Stimulated activated CD4-positive, alpha-beta T cell treated with anti-CD3 and anti-CD28 coated beads, TNF-alpha, amount 100 ng/mL, for 4 hours (primary cell): Measurements from ENCODE around the gene PLIN4.
A peak's percentile ranks its signal among the peaks of the same experiment; 100 is the strongest.

ENCODE experiments used
- DNase-seq, 3 experiments: peaks; one replicate each; pipeline ENCODE4 v3.0.0-alpha.2; 2020; ENCODE audit warnings: low read depth in 3 of 3

Gene PLIN4

DNA sequence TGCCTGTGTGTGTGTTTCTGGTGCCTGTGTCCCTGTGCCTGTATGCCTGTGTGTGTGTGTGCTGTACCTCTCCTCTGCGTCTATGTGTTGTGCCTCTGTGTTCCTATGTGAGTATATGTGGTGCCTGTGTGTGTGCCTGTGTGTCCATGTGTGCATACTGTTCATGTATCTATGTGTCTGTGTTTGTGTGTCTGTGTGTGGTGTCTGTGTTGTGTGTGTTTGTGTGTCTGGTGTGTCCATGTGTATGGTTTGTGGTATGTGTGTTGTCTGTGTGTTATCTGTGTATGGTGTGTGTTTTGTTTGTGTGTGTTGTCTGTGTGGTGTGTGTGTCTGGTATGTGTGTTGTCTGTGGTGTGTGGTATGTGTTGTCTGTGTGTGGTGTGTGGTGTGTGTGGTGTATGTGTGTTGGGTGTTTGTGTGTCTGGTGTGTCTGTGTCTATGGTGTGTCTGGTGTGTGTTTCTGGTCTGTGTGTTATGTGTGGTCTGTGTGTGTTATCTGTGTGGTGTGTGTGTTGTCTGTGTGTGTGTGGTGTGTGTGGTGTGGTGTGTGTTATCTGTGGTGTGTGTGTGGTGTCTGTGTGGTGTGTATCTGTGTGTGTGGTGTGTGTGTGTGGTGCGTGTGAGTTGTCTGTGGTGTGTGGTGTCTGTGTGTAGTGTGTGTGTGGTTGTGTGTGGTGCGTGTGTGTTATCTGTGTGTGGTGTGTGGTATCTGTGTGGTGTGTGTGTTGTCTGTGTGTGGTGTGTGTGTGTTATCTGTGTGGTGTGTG lies 25.8 kb downstream of the PLIN4 start:
- DNase-seq = no peak

DNA sequence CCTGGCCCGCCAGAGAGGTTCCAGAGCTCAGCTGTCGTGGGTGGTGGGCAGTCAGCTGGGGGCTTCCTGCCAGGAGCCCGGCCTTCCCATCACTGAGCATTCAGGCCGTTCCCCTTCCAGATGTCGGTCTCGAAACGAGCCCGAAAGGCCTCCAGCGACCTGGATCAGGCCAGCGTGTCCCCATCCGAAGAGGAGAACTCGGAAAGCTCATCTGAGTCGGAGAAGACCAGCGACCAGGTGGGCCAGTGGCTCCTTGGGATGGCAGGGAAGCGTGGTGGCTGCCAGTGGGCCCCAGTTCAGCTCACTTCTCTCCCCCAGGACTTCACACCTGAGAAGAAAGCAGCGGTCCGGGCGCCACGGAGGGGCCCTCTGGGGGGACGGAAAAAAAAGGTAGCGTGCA lies 26.8 kb downstream of the PLIN4 start:
- no peak for DNase-seq

DNA sequence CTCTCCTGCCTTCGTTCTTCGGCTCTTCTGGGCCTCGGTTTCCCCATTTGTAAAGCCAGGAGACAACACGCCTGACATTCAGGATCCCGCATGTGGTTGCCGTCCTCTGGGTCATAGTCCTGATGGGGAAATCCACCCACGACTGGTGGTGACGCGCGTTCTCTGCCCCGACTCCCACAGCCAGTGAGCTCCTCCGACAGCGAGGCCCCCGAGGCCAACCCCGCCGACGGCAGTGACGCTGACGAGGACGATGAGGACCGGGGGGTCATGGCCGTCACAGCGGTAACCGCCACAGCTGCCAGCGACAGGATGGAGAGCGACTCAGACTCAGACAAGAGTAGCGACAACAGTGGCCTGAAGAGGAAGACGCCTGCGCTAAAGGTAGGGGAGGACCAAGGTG lies 29.8 kb downstream of the PLIN4 start:
- DNase-seq = no peak

DNA sequence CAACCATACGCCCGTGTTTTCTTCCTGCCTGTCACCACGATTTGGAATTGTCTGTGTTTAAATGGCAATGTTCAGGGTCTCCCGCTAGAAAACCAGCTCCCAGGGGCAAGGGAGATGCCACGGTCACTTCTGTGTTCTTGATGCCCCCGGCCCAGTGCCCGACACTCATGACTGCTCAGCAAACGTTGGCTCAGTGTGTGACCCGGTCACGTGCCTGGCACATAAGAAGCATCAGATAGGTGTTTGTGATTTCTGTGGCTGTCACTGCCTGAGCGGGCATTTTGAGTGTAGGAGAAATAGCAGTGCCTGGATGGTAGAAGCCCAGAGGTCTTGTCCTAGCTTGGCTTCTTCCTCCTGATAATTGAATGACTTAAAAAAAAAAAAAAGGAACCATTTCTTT lies 30.7 kb downstream of the PLIN4 start:
- DNase-seq = no peak

DNA sequence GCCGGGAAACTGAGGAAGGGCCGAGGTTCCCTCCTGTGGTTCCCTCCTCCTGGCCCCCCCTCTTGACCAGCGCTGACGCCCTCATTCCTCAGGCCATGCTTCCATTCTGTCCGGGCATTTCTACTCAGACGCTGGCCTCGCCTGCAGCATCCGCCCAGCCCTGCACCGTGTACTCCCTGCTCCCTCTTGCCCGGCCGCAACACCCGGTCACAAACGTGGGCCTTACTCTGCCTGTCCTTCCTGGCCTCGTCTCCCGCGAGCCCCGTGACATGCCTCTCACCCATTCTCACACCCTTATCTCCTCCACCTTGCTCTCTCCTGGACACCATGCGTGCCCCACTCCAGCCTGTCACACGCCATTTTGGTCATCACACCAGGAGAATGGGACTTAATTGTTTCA lies 34.9 kb downstream of the PLIN4 start:
- DNase-seq = no peak

DNA sequence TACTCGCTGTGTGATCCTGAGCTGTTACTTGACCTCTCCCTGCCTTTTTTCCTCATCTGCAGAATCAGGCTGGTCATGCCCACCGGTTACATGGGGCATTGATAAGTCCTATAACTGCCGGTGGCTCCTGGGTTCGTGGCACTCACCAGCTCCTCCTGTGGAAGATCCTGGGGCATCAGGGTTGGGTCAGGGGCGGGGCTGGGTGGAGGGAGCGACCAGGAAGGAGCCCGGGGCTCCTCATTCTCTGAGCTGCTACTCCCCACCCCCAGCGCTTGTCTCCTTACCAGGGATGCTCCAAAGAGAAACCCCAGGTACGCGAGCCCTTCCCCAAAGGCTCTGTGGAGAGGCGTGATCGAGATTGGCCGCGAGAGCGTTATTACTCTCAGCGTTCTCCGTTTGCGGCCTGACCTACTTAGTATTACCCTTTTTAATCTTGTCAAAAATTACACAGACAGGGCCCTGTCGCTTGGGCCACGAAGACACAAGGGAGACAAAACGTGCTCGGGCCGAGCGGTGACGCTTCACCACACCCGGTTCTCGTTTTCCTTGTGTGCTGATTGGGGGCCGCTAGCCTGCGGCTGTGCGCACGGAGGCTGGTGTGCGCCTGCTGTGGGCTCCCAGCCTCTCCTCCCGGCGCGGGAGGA lies 35.4 kb downstream of the PLIN4 start:
- no peak for DNase-seq

DNA sequence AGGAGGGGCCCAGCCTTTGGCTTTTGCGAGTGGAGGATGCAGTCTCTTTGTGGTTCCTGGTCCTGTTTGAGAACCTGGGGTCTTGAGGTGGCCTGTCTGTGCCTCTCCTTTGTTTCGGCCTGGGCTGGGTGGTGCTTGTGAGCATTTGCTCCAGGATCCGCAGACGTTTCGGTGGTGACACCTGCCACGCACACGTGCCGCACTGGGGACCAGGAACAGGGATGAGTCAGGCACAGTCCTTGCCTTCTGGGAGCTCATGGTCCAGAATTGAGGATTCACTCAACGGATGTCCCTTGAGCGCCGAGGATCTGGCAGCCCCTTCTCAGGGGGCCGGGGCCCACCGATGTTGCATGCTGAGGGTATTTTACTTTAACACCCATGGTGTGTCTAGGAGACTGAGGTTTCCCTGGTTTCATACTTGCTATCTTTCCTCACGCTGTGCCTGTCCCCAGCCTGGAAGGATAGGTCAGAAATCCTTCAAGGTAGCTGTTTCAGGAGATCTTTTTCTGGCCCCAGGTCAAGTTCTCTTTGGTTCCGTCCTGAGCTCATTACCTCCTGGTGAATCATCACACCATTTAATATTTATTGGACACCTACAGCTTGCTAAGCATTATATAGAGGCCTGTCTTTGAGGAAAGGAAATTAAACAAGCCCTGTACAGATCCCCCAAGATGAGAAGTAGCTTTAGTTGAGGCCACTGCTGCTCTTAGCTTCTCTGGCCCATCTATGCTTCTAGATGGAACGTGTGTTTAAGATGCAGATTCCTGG lies 41.1 kb downstream of the PLIN4 start:
- no peak for DNase-seq

DNA sequence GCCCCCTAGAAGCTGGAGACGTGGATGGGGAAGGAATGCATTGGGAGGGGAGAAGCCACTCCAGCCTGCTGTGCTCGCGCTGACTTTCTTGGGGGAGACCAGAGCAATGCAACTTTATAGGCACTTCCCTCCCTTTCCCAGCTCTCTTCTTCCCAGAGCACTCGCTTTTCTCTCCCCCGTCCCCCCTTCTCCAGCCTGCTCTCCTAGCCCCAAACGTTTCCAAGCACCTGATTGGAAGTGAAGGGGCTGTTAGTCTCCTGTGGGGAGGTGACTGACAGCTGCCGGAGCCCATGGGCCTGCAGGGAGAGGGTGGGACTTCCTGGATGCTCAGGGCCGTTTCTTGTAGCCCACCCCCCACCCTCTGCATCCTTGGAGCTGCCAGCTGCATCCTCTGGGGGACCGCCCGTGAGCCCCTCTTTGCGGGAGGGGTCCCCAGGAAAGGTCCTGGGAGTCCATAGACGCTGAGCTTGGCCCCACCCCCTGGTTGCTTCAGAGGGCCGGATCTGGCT lies 43.7 kb downstream of the PLIN4 start:
- no peak for DNase-seq

DNA sequence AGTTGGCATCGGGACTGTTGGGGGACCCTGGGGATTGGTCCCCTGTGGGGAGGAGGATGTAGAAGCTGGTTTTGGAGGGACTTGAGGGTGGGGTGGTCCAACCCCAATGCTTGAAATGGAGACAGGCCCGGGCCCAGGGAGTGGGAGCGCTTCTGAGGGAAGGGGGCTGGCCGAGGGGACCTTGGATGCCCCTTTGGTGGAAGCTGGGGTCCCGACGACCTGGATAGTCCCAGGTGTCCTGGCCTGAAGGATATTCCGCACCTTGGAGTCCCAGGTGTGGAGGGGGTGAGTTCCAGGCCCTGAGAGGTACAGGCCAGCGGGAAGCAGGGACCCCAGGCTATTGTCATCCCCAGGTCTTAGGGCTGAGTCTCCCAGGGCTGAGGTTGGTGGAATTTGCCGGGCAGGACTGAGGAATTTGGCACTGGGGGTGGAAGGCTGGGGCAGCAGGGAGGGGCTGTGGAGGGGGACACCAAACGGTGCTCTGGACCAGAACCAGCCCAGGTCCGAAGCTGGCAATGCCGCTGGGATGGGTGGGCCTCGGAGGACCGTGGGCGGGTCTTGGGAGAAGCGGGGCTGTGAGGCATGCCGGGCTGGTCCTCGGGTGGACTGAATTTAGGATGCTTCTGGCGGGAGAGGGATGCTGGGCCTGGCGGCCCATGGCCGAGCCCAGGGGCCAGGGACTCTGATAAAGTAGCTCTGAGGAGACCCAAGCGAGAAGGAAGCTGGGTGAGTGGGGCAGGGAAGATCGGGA lies 44.3 kb downstream of the PLIN4 start:
- DNase-seq = no peak

DNA sequence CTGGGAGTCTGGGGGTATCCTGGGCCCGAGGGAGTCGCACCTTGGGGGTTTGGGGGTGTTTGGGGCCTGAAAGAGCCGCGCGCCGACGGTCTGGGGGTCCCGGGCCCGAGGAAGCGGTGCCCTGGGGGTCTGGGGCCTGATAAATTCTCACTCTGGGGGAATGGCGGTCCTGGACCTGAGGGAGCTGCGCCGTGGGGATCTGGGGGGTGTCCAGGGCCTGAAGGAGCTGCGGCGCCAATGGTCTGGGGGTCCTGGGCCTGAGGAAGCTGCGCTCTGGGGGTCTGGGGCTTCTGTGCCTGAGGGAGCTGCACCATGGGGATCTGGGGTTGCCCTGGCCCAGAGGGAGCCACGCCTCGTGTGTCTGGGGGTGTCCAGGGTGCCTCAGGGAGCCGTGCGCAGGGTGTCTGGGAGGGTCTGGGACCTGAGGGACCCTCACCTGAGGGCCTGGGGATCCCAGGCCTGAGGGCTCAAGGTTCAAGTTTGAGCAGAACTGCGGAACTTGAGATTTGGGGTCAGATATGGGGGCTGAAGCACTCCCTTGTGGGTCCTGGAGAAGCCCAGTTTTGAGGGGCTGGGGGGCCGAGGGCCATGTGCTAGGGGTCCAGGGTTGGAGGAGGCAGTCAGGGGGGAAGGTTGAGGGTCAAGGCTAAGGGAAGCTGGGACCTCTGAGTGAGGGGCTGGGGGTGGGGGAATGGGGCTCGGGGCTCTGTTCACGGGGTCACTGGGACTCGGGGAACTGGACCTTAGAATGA lies 45.1 kb downstream of the PLIN4 start:
- no peak for DNase-seq

DNA sequence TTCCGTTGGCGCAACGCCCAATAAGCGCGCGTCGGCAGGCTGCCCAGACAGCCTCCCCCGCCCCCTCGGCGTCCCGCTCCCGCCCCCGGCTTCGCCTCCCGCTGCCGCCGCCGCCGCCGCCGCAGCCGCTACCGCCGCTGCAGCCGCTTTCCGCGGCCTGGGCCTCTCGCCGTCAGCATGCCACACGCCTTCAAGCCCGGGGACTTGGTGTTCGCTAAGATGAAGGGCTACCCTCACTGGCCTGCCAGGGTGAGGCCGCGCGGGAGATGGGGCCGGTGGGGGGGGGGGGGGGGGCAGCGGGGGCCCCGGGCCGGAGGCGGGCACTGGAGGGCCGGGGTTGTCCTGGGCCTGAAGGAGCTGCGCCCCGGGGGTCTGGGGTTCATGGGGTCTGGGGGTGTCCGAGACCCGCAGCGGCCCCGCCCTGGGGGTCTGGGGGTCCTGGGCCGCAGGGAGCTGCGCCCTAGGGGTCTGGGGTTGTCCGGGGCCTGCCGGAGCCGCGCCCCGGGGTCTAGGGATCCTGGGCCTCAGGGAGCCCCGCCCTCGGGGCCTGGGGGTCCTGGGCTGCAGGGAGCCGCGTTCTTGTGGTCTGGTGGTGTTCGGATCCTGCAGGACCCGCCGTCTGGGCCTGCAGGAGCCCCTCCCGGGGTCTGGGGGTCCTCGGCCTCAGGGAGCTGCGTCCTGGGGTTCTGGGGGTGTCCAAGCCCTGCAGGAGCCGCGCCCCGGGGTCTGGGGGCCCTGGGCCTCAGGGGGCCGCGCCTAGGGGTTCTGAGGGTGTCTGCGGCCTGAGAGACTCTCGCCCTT lies 45.9 kb downstream of the PLIN4 start, which contains the start of gene HDGFL2:
Gene HDGFL2 (plus strand): TSS at position 124 of the 801 bp plus-strand sequence. CDS start 54 bp downstream, at position 178.
- peak in 1 of 3 experiments; percentile 89 for DNase-seq

DNA sequence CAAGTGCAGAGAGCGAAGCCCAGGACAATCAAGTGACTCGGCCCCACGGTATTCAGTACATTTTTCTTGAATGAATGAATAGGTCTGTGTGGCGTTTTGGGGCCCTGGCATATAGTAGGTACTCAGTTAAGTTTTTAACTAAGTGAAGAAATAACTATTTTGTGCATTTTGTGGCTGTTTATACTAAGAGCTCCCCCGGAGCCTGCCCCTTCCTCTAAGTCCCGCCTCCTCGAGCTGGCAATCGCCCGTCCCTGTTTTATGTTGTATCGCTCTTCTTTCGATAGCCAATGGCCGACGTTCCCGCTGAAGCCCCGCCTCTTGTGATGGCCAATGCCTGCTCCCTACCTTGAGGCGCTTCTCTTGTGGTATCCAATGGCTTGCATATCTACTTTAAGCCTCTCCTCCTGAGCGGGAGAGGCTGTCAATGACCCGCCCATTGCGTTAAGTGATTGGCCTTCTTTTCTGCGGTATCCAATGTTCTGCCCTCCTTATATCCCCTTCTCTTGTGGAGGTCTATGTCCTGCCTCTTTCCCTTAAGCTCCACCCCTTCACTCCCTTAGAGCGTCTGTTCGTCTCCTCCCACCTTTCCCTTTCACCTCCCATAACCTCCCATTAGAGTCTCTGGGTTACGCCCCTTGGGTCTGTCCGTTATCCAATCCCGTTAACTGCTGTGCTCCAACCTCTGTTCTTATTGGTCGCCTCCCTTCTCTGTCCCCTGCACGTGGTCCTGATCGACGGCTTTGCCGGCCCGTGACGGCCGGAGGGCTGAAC lies 46.7 kb downstream of the PLIN4 start:
- peak; percentile 81 to 95 (median 94) for DNase-seq

DNA sequence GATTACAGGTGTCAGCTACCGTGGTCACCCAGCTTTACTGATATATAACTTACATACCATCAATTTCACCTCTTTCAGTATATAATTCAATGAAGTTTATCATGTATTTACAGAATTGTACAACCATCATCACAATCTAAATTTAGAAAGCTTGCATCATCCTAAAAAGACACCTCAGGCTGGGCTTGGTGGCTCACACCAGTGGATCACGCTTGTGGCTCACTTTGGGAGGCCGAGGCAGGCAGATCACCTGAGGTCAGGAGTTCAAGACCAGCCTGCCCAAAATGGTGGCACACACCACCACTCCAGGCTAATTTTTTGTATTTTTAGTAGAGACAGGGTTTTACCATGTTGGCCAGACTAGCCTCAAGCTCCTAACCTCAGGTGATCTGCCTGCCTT lies 50.5 kb downstream of the PLIN4 start:
- DNase-seq = no peak

DNA sequence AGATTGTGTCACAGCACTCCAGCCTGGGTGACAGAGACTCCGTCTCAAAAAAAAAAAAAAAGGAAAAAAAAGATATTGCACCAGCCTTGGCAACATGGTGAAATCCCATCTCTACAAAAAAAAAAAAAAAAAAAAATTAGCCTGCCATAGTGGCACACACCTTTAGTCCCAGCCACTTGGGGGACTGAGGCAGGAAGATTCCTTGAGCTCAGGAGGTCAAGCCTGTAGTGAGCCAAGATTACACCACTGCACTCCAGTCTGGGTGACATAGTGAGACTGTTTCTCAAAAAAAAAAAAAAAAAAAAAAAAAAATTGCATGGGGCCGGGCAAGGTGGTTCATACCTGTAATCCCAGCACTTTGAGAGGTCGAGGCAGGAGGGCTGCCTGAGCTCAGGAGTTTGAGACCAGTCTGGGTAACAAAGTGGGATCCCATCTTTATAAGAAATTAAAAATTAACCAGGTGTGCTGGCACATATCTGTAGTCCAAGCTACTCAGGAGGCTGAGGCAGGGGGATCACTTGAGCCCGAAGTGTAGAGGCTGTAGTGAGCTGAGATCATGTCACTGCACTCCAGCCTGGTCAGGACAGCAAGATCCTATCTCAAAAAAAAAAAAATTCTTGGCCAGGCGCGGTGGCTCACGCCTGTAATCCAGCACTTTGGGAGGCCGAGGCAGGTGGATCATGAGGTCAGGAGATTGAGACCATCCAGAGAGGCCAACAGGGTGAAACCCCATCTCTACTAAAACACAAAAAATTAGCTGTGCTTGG lies 53.3 kb downstream of the PLIN4 start:
- no peak for DNase-seq

DNA sequence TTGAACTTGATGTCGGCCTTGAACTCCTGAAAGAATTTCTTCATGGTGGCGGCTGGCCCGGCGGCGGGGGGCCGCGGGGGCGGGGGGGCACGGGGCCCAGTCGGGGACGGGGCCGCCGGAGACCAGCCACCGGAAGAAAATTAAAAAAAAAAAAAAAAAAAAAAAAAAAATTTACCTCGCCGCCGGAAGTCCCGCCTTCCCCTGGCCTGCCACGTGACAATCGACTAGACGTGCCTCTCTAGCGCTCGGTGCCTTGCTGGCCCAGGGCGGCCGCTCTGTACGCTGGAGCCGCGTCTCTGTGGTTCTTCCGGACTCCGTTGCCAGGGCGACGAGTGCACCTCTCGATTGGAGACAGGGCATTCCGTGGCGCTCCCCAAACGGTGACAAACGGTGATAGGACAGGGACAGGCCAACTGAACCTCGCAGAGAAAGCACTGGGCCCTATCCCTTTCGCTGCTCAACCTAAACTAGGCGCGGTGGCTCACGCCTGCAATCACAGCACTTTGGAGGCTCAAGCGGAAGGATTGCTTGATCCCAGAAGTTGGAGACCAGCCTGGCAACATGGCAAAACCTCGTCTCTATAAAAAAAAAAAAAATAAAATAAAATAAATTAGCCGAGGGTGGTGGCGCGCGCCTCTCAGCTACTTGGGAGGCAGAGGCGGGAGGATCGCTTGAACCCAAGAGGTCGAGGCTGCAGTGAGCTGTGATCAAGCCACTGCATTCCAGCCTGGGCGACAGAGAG lies 60.5 kb downstream of the PLIN4 start, which contains the start of gene UBXN6:
Gene UBXN6 (minus strand): TSS at position 141 of the 742 bp plus-strand sequence. CDS start 97 bp downstream, at position 44.
- peak; percentile 88 to 95 (median 94) for DNase-seq

DNA sequence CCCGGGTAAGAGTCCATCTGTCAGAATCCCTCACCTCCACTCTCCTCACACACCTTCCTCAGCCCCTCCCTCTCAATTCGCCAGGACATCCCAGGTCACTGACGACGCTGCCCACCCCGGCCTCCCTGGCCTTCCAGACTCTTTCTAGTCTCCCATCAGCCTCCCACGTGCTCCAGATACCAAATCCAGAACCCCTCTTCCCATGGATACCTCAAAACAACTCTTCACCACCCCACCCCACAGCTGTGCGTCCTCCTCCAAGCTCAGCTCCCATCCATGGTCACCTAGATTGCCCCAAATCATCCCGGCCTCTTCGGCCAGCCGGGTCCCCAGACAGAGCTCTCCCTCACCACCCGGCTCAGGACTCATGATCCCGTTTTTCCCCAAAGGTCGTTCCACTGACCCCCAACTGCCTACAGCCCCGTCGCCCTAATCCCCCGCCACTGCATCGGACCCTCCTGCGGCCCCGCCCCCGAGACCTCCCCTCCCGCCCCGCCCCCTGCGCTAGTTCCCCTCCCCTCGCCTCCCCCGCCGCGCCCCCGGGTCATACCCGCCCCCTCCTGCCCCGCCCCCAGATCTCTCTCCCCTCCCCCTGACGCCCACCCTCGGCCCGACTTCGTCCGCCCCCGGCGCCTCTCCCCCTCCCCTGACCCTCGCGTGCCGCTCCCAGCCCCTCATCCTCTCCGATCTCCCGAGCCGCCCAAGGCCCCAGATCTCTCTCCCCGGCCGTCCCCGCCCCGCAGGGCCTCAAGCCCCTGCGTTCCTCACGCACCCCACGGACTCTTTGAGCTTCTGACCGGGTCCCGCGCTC lies 61.2 kb downstream of the PLIN4 start:
- DNase-seq = peak in 2 of 3 experiments; percentile 35 to 48

DNA sequence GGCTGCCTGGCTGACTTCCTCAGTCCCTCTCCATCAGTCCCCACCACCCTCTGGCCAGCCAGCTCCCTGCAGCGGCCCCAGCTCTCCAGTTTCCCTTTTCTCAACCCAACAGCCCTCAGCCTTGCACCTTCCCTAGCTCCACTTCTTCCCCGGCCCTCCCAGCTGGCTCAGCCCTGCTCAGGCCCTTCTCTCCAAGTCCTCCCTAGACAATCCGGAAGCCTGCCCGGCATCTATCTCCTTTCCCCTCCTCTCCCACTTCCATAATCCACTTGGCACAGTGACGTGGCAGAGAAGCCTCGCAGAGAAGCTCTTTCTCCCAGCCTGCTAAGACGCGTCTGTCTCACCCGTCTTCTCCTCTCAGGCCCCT lies 61.8 kb downstream of the PLIN4 start:
- DNase-seq = no peak
